AG09309 (cell line): ENCODE results near the gene ENTPD2.

Experiments
- DNase-seq: peaks from one replicate; pipeline ENCODE4 v3.0.0-alpha.2; 2010; ENCODE audit warnings: low read depth
- H3K4me3 ChIP-seq: 2 replicates; pipeline ENCODE4 v1.5.1; 2011; ENCODE audit warnings: mild to moderate bottlenecking, low read depth, low read length, moderate library complexity; ENCODE audit not compliant: control insufficient read depth
- CTCF ChIP-seq: IDR thresholded peaks from 2 replicates; pipeline ENCODE4 v1.5.1; 2011; ENCODE audit warnings: mild to moderate bottlenecking, low read depth, low read length, inconsistent platforms; ENCODE audit not compliant: insufficient read depth, control insufficient read depth; ENCODE audit errors: missing control alignments

ENTPD2 gene

DNA sequence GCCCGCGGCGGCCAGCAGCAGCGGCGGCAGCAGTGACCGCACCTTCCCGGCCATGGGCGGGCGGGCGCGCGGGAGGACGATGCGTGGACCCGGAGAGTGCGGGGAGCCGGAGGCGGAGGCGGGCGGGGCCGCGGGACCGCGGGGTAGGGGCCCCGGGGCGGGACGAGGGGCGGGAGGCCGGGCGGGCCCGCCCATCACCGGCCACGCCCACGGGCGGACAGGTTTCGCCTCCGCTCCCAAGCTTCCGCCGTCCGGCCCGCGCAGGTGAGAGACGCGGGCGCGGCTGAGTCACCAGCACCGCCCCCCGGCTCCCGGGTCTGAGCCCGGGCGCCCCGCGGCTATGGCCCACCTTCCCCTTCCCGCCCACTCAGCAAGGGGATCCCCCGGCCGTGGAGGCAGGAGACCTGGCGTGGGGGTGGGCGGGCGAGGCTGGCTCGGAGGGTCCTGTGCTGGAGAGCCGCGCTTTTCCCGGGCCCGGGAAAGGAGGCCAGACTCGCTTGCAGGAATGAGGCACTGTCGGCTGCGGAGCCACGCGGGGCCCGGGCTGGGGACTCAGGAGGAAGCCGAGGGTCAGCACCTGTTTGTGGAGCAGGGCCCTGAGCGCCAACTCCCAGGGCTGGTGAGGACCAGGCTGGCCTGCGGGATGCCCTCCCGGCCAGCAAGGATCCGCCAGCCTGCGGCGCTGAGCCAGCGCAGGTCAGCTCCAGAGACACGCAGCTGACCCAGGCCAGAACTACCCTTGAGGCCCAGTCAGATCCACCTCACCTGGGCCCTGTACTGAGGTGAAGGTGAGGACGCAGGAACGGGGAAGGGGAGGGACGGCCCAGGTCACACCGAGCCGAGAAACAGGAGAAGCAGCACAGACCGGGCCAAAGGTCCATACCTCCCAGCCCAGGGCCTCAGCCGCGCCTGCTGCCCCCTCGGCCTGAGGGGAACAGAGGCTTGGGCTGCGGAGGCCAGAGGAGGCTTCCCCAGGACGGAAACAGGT lies at the start of gene ENTPD2:
ENTPD2 (minus strand) TSS at position 118 of the 988 bp plus-strand sequence; CDS start at position 54, 64 bp downstream.
- TF ChIP-seq CTCF = no peak
- DNase-seq = no peak
- H3K4me3 ChIP-seq = no peak within 1 kb of the TSS

DNA sequence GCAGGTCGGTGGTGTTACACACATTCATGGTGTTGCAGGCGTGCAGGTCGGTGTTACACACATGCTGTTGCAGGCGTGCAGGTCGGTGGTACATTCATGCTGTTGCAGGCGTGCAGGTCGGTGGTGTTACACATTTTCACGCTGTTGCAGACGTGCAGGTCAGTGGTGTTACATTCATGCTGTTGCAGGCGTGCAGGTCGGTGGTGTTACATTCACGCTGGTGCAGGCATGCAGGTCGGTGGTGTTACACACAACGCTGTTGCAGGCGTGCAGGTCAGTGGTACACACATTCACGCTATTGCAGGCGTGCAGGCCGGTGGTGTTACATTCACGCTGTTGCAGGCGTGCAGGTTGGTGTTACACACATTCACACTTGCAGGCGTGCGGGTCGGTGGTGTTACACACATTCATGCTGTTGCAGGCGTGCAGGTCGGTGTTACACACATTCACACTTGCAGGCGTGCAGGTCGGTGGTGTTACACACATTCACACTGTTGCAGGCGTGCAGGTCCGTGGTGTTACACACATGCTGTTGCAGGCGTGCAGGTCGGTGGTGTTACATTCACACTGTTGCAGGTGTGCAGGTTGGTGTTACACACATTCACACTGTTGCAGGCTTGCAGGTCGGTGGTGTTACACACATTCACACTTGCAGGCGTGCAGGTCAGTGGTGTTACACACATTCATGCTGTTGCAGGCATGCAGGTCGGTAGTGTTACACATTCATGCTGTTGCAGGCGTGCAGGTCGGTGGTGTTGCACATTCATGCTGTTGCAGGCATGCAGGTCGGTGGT lies 49.5 kb upstream of the ENTPD2 start:
- no peak for DNase-seq
- no peak overlapping the region for H3K4me3 ChIP-seq
- TF ChIP-seq CTCF = no peak

- TF ChIP-seq CTCF = no peak
- H3K4me3 ChIP-seq = no peak overlapping the region
- DNase-seq = no peak
These were observed 45.4 kb upstream of the ENTPD2 start for GRCh38 chr9:137099231-137099630.

GRCh38 chr9:137097761-137098462 lies 44.1 kb upstream of the ENTPD2 start:
- no peak overlapping the region for H3K4me3 ChIP-seq
- no peak for TF ChIP-seq CTCF
- no peak for DNase-seq

DNA sequence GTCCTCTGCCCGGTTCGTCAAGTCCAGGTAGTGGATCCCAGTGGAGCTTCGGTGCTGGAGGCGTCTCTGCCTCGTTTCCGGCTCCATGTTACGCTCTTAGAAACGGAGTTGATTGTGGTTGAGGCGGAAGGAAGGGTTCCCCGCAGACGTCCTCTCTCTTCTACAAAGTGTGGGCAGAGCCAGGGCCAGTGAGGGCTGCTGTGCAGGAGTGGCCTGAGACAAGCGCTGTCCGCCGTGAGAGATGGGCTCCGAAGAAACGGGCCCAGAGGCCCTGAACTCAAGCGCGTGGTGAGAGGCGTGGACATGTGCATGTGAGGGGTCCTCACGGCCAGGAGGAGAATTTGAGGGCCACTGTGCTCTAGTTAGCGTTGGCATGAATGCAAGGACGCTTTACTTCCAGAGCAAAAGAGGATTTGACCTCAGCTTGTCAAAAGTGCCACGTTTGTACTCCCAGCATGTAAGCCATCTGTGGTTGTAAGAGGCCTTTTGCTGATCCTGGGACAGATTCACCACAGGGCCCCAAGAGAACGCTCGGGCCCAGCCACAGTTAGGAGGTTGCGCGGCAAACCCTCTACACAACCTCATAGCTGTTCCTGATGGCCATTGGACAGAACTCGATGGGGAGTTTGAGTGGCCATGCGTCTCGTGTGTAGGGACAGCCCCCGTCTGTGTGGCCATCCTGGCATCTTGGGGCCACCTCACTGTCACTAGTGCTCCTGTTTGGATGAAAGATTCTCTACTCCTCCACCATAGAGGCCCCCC lies 43.1 kb upstream of the ENTPD2 start:
- no peak for TF ChIP-seq CTCF
- no peak overlapping the region for H3K4me3 ChIP-seq
- no peak for DNase-seq
